HCT116 (cell line): ENCODE results near the gene ZBTB2. TPM values are rescaled to one million over a fixed set of nuclear protein-coding genes. Genes with fewer than 3 reads are reported as not detected.

Experiments
- ATAC-seq: fragments of 200-7000 bp; cut with Tn5 transposase; 2 replicates; pipeline ENCODE4 v1.9.1; 2020; ENCODE audit warnings: mild to moderate bottlenecking, moderate library complexity
- BruUV-seq: library from RNA; stranded (reverse); fragments of 400-500 nt; replicated peaks from 2 replicates; lab custom pipeline; 2021; lab: Mats Ljungman, UMichigan
- CTCF ChIA-PET: fragments of 300-600 bp; sonication (Branson Sonifier 250); formaldehyde crosslinking; loops from one replicate; lab custom pipeline; 2021; ENCODE audit warnings: antibody characterized with exemption; lab: Charles Lee
- POLR2A ChIA-PET: fragments of 300-600, 350-600 bp; sonication (Branson Sonifier 250); formaldehyde crosslinking; loops from one replicate; lab custom pipeline; 2021; ENCODE audit warnings: antibody characterized with exemption; lab: Charles Lee
- RAD21 ChIA-PET, 2 experiments: fragments of 300-600 bp; sonication (Branson Sonifier 250); formaldehyde crosslinking; loops; one replicate each; lab custom pipeline; 2023; ENCODE audit warnings: low total read pairs in 2 of 2; ENCODE audit not compliant: uncharacterized antibody in 2 of 2, unreplicated experiment in 2 of 2, low non-redundant PET in 1 of 2; lab: Charles Lee
- DNase-seq: peaks from one replicate; pipeline ENCODE4 v3.0.0-alpha.2; 2010; ENCODE audit warnings: low read depth, low spot score
- H2AFZ ChIP-seq: fragments of 200-600 bp; shearing (Covaris generic), sonication (generic); 2 replicates; pipeline ENCODE4 v1.6.1; 2017; ENCODE audit warnings: low read depth, mixed run types, mixed read lengths, antibody characterized with exemption, low read length; ENCODE audit not compliant: poor library complexity, severe bottlenecking
- H3K27ac ChIP-seq: 2 replicates; pipeline ENCODE4 v1.5.1; 2012; ENCODE audit warnings: low read depth, low read length
- H3K27me3 ChIP-seq: fragments of 200-600 bp; sonication (generic); 2 replicates; pipeline ENCODE4 v1.6.1; 2016; ENCODE audit warnings: mixed run types, low read length, mixed read lengths; ENCODE audit not compliant: insufficient read depth
- H3K36me3 ChIP-seq, 2 experiments: fragments of 200-500 bp in 1 of 2; fragments of 200-600 bp in 1 of 2; sonication (Bioruptor generic) in 1 of 2; sonication (generic) in 1 of 2; 2 replicates each; pipeline versions ENCODE4 v1.5.1 to v1.6.1; 2014 to 2016; ENCODE audit warnings: low read length in 2 of 2, inconsistent platforms in 1 of 2, mixed read lengths in 1 of 2, mixed run types in 1 of 2; ENCODE audit not compliant: insufficient read depth in 2 of 2, control insufficient read depth in 1 of 2
- H3K4me1 ChIP-seq, 2 experiments: fragments of 200-600 bp in 1 of 2; sonication (generic) in 1 of 2; 2 replicates each; pipeline versions ENCODE4 v1.5.1 to v1.6.1; 2012 to 2017; ENCODE audit warnings: low read length in 2 of 2, inconsistent platforms in 1 of 2, mild to moderate bottlenecking in 1 of 2, mixed read lengths in 1 of 2, mixed run types in 1 of 2, moderate library complexity in 1 of 2; ENCODE audit not compliant: insufficient read depth in 2 of 2, control insufficient read depth in 1 of 2
- H3K4me2 ChIP-seq: fragments of 200-600 bp; sonication (generic); 2 replicates; pipeline ENCODE4 v1.6.1; 2017; ENCODE audit warnings: mixed run types, low read length, mixed read lengths
- H3K4me3 ChIP-seq, 2 experiments: fragments of 200-600 bp in 1 of 2; sonication (generic) in 1 of 2; replicated peaks in 1 of 2; 2 replicates each; pipeline ENCODE4 v1.5.1; 2011 to 2016; ENCODE audit warnings: low read length in 2 of 2, control low read depth in 1 of 2, low read depth in 1 of 2, mild to moderate bottlenecking in 1 of 2, mixed read lengths in 1 of 2, mixed run types in 1 of 2
- H3K79me2 ChIP-seq: fragments of 200-600 bp; sonication (generic); 2 replicates; pipeline ENCODE4 v1.6.1; 2017; ENCODE audit warnings: mild to moderate bottlenecking, mixed run types, low read length, moderate library complexity, mixed read lengths; ENCODE audit not compliant: insufficient read depth
- H3K9ac ChIP-seq: fragments of 200-600 bp; sonication (generic); 2 replicates; pipeline ENCODE4 v1.6.1; 2016; ENCODE audit warnings: low read length, mixed read lengths
- H3K9me2 ChIP-seq: fragments of 200-600 bp; sonication (generic), shearing (Covaris generic); 2 replicates; pipeline ENCODE4 v1.6.1; 2017; ENCODE audit warnings: mixed run types, mild to moderate bottlenecking, moderate library complexity; ENCODE audit not compliant: insufficient read depth
- H3K9me3 ChIP-seq, 2 experiments: fragments of 200-500 bp in 1 of 2; fragments of 200-600 bp in 1 of 2; sonication (Bioruptor generic) in 1 of 2; sonication (generic) in 1 of 2; 2 replicates each; pipeline ENCODE4 v1.6.1; 2014 to 2017; ENCODE audit warnings: low read length in 2 of 2, mixed read lengths in 2 of 2, inconsistent platforms in 1 of 2, low read depth in 1 of 2, mild to moderate bottlenecking in 1 of 2, mixed run types in 1 of 2, moderate library complexity in 1 of 2; ENCODE audit not compliant: control insufficient read depth in 1 of 2, insufficient read depth in 1 of 2
- H4K20me1 ChIP-seq: fragments of 200-600 bp; sonication (generic), shearing (Covaris generic); 2 replicates; pipeline ENCODE4 v1.6.1; 2017; ENCODE audit warnings: mixed run types, mild to moderate bottlenecking, moderate library complexity; ENCODE audit not compliant: insufficient read depth
- CBX3 ChIP-seq: IDR thresholded peaks from 2 replicates; pipeline ENCODE4 v1.6.1; 2012; ENCODE audit warnings: low read depth
- CEBPB ChIP-seq: IDR thresholded peaks from 2 replicates; pipeline ENCODE4 v1.6.1; 2012; ENCODE audit warnings: low read depth
- EGR1 ChIP-seq: IDR thresholded peaks from 2 replicates; pipeline ENCODE4 v1.6.1; 2012; ENCODE audit warnings: low read depth
- ELF1 ChIP-seq: IDR thresholded peaks from 2 replicates; pipeline ENCODE4 v1.6.1; 2012; ENCODE audit warnings: low read depth, borderline replicate concordance
- EZH2 ChIP-seq: fragments of 200-600 bp; sonication (generic); IDR thresholded peaks from 2 replicates; pipeline ENCODE4 v1.6.1; 2017; ENCODE audit warnings: antibody characterized with exemption, mixed run types
- FOSL1 ChIP-seq: IDR thresholded peaks from 2 replicates; pipeline ENCODE4 v1.6.1; 2012; ENCODE audit warnings: low read depth
- POLR2A ChIP-seq: IDR thresholded peaks from 2 replicates; pipeline ENCODE4 v1.7.0; 2011; ENCODE audit warnings: borderline replicate concordance; ENCODE audit not compliant: insufficient read depth, insufficient read length; ENCODE audit errors: extremely low read depth
- POLR2AphosphoS5 ChIP-seq: IDR thresholded peaks from 2 replicates; pipeline ENCODE4 v1.6.1; 2011; ENCODE audit warnings: mild to moderate bottlenecking, low read depth, low read length, moderate library complexity
- SIN3A ChIP-seq: IDR thresholded peaks from 2 replicates; pipeline ENCODE4 v1.6.1; 2012; ENCODE audit warnings: low read depth
- SP1 ChIP-seq: IDR thresholded peaks from 2 replicates; pipeline ENCODE4 v1.6.1; 2012; ENCODE audit warnings: low read depth
- SRF ChIP-seq: IDR thresholded peaks from 2 replicates; pipeline ENCODE4 v1.6.1; 2012; ENCODE audit warnings: low read depth
- YY1 ChIP-seq: IDR thresholded peaks from 2 replicates; pipeline ENCODE4 v1.6.1; 2011; ENCODE audit warnings: low read length, low read depth, moderate library complexity, mild to moderate bottlenecking; ENCODE audit not compliant: insufficient replicate concordance; ENCODE audit errors: extremely low read depth
- ZNF274 ChIP-seq: fragments of 200-500 bp; sonication (Bioruptor generic); IDR thresholded peaks from 2 replicates; pipeline ENCODE4 v1.6.1; 2014; ENCODE audit warnings: mild to moderate bottlenecking, low read depth, low read length, inconsistent platforms
- intact Hi-C: fragments of 100-400 bp; cut with micrococcal nuclease; formaldehyde crosslinking; loops from 2 replicates; pipeline ENCODE4 v1.10.0; 2022
- total RNA-seq: library from RNA; stranded (reverse); gene quantifications from one replicate; pipeline ENCODE4 v1.2.1, GENCODE V29; 2021; ENCODE audit not compliant: unreplicated experiment
- TF ChIP-seq, protein P1 (sequence below): IDR thresholded peaks from 2 replicates; pipeline ENCODE4 v1.6.1; 2011; ENCODE audit warnings: mild to moderate bottlenecking, low read length, moderate library complexity; ENCODE audit not compliant: insufficient replicate concordance; ENCODE audit errors: extremely low read depth

ZBTB2 gene
- total RNA-seq, 1 experiment from 2014 or later = 12.5 TPM

DNA sequence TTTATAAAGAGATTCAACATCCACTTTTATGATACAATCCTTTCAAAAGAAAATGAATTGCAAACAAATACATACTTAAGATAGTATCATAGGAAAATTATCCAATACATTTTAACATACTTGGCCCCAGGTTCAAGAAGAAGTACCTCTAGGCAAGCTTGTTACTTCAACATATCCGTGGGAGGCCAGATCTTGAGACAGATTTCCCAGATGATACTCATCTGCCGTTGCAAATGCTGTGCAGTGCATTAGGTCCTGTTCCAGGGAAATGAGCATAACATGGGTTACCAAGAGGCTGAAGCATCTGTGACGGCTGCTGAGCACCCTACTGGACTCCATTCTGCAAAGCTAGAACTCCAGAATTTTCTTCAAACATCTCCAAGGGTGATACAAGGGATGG lies 44.9 kb upstream of the ZBTB2 start:
- Histone ChIP-seq H3K36me3 (peaks cover under 1 to 8% of the 10 kb centered on the region in 2 experiments; a peak in 2 of 4 replicates), H3K9me3 (no peaks in the 10 kb centered on the region), H3K4me1 (peaks cover 0 to 4% of the 10 kb centered on the region in 2 experiments; a peak in 1 of 4 replicates), H2AFZ (no peak overlapping the region), H4K20me1 (peaks cover 2% of the 10 kb centered on the region; the same call in 1 of the 2 replicates), H3K79me2 (peaks cover 35% of the 10 kb centered on the region), H3K4me2 (no peak overlapping the region), H3K9ac (no peak overlapping the region), H3K4me3 (no peak overlapping the region), H3K27ac (no peak overlapping the region), H3K27me3 (no peaks in the 10 kb centered on the region), H3K9me2 (no peaks in the 10 kb centered on the region)
- POLR2A ChIA-PET = no interaction called here
- intact Hi-C loops = no loop called here
- no TSS peak for BruUV-seq
- RAD21 ChIA-PET = no interaction called here
- DNase-seq (no peak), ATAC-seq (no peak)
- TF ChIP-seq POLR2A = no peak
- no peak for TF ChIP-seq ELF1
- CTCF ChIA-PET = no interaction called here

DNA sequence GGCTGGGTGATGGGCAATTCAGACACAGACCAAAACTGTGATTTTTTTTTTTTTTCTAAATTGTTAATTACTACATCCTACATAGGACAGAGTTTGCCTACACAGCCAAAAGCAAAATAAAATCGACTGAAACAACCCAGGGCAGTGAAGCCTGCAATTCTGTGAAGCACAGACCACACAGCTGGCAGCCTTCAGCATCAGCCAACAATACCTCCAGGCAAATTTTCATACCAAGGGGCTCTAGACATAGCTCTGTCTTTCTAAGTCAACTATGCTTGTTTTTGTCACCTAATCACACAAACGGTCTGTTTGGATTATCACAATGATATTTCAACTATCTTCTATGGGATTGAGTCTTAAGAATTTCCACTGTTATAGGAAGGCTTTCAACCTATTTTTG lies 43.0 kb upstream of the ZBTB2 start:
- DNase-seq = no peak
- intact Hi-C loops = no loop called here
- H3K27me3 ChIP-seq = no peaks in the 10 kb centered on the region
- TF ChIP-seq CBX3 (no peak), CEBPB (no peak), ELF1 (no peak), EGR1 (no peak), YY1 (no peak), POLR2AphosphoS5 (no peak), ZNF274 (no peak), FOSL1 (no peak), SRF (no peak), EZH2 (no peak), SIN3A (no peak), SP1 (no peak)
- TF ChIP-seq, protein P1, sequence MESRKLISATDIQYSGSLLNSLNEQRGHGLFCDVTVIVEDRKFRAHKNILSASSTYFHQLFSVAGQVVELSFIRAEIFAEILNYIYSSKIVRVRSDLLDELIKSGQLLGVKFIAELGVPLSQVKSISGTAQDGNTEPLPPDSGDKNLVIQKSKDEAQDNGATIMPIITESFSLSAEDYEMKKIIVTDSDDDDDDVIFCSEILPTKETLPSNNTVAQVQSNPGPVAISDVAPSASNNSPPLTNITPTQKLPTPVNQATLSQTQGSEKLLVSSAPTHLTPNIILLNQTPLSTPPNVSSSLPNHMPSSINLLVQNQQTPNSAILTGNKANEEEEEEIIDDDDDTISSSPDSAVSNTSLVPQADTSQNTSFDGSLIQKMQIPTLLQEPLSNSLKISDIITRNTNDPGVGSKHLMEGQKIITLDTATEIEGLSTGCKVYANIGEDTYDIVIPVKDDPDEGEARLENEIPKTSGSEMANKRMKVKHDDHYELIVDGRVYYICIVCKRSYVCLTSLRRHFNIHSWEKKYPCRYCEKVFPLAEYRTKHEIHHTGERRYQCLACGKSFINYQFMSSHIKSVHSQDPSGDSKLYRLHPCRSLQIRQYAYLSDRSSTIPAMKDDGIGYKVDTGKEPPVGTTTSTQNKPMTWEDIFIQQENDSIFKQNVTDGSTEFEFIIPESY = no peak
- H3K27ac ChIP-seq = no peak overlapping the region
- H3K4me2 ChIP-seq = no peak overlapping the region
- ATAC-seq = no peak
- no peaks in the 10 kb centered on the region for H3K9me2 ChIP-seq
- no peaks in the 10 kb centered on the region for H3K9me3 ChIP-seq
- H2AFZ ChIP-seq = no peak overlapping the region
- CTCF ChIA-PET = no interaction called here
- no peak overlapping the region for H3K9ac ChIP-seq
- H3K36me3 ChIP-seq = peaks cover 15 to 17% of the 10 kb centered on the region in 2 experiments; a peak in 3 of 4 replicates
- H3K4me3 ChIP-seq = no peak overlapping the region
- POLR2A ChIA-PET = no interaction called here
- BruUV-seq = no TSS peak
- H4K20me1 ChIP-seq = no peaks in the 10 kb centered on the region
- H3K79me2 ChIP-seq = peaks cover 22% of the 10 kb centered on the region
- H3K4me1 ChIP-seq = peaks cover 0 to 4% of the 10 kb centered on the region in 2 experiments; a peak in 1 of 4 replicates
- RAD21 ChIA-PET = no interaction called here
